MM.1S (cell line): ENCODE measurements around the gene KDF1.

Experiments
- CTCF ChIP-seq: fragments of 300-600 bp; sonication (generic); IDR thresholded peaks from 2 replicates; pipeline ENCODE4 v1.5.1; 2016; ENCODE audit warnings: antibody characterized with exemption, low read length, mixed read lengths
- EZH2 ChIP-seq: fragments of 300-600 bp; sonication (generic); optimal IDR thresholded peaks from 2 replicates; pipeline ENCODE3; 2017; ENCODE audit warnings: low read depth, mild to moderate bottlenecking, antibody characterized with exemption, low read length, mixed read lengths
- EZH2phosphoT487 ChIP-seq: fragments of 300-600 bp; sonication (generic); IDR thresholded peaks from 2 replicates; pipeline ENCODE4 v1.6.1; 2018; ENCODE audit warnings: antibody characterized with exemption, low read length

GRCh38 chr1:27007909-27008582 lies 47.8 kb upstream of the KDF1 start:
- TF ChIP-seq EZH2, result no peak
- TF ChIP-seq CTCF, result no peak
- TF ChIP-seq EZH2phosphoT487, result no peak
